ENCODE results near the gene EP400.

DNA sequence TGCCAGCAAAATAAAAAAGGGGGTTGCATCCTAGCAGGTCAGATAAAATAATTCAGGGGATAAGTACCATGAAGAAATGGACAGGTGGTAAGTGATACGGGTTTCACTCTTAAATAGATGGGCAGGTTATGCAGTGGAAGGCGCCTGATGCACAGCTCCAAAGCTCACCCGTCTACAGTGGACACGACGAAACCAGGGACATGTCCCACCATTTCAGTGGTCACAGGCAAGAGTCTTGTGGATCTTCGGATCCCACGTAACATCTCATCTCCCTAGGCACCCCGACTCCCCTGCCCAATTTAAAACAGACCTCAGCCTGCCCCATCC, 133.8 kb downstream of the EP400 start:
- TF ChIP-seq CTCF (IDR thresholded peaks at IDR 0.05; ENCODE audit: low read depth, low read length, poor library complexity, severe bottlenecking) (no peak), EZH2phosphoT487 (IDR thresholded peaks at IDR 0.05; ENCODE audit: borderline replicate concordance, low read length) (no peak)
